Measurements from ENCODE around the gene NELL2.

Gene NELL2

GRCh38 chr12:44709166-44709565, 166.9 kb downstream of the NELL2 start:
- no peak for ATAC-seq (ENCODE audit: low read depth)
- H3K9me3 ChIP-seq (ENCODE audit: severe bottlenecking): no peaks in the 10 kb centered on the region
- no peak overlapping the region for H3K27ac ChIP-seq (ENCODE audit: poor library complexity, severe bottlenecking)
- TF ChIP-seq CTCF (IDR thresholded peaks at IDR 0.05; ENCODE audit: poor library complexity, severe bottlenecking): no peak
- peaks cover 12% of the 10 kb centered on the region for H3K27me3 ChIP-seq (ENCODE audit: insufficient read depth, poor library complexity, severe bottlenecking)
- no peaks in the 10 kb centered on the region for H3K36me3 ChIP-seq (ENCODE audit: low read depth)
- H3K4me1 ChIP-seq (ENCODE audit: insufficient read depth, poor library complexity, severe bottlenecking): no peaks in the 10 kb centered on the region
- no peak for DNase-seq (ENCODE audit: low spot score)
- H3K4me3 ChIP-seq (ENCODE audit: severe bottlenecking): no peak overlapping the region

GRCh38 chr12:44708218-44708617, 167.9 kb downstream of the NELL2 start:
- no peak for TF ChIP-seq CTCF (IDR thresholded peaks at IDR 0.05; ENCODE audit: poor library complexity, severe bottlenecking)
- no peaks in the 10 kb centered on the region for H3K36me3 ChIP-seq (ENCODE audit: low read depth)
- H3K27me3 ChIP-seq (ENCODE audit: insufficient read depth, poor library complexity, severe bottlenecking): peaks cover 15% of the 10 kb centered on the region
- no peak overlapping the region for H3K4me3 ChIP-seq (ENCODE audit: severe bottlenecking)
- no peaks in the 10 kb centered on the region for H3K4me1 ChIP-seq (ENCODE audit: insufficient read depth, poor library complexity, severe bottlenecking)
- DNase-seq (ENCODE audit: low spot score): no peak
- ATAC-seq (ENCODE audit: low read depth): no peak
- no peak overlapping the region for H3K27ac ChIP-seq (ENCODE audit: poor library complexity, severe bottlenecking)
- no peaks in the 10 kb centered on the region for H3K9me3 ChIP-seq (ENCODE audit: severe bottlenecking)

- Histone ChIP-seq H3K36me3 (ENCODE audit: low read depth) (no peaks in the 10 kb centered on the region), H3K27me3 (ENCODE audit: insufficient read depth, poor library complexity, severe bottlenecking) (peaks cover 16% of the 10 kb centered on the region), H3K9me3 (ENCODE audit: severe bottlenecking) (no peaks in the 10 kb centered on the region), H3K4me3 (ENCODE audit: severe bottlenecking) (no peak overlapping the region), H3K4me1 (ENCODE audit: insufficient read depth, poor library complexity, severe bottlenecking) (no peaks in the 10 kb centered on the region), H3K27ac (ENCODE audit: poor library complexity, severe bottlenecking) (no peak overlapping the region)
- DNase-seq (ENCODE audit: low spot score): no peak
- TF ChIP-seq CTCF (IDR thresholded peaks at IDR 0.05; ENCODE audit: poor library complexity, severe bottlenecking): no peak
- ATAC-seq (ENCODE audit: low read depth): no peak
Observed at GRCh38 chr12:44703182-44703910, 172.8 kb downstream of the NELL2 start.

- H3K4me1 ChIP-seq (ENCODE audit: insufficient read depth, poor library complexity, severe bottlenecking): no peaks in the 10 kb centered on the region
- no peak for DNase-seq (ENCODE audit: low spot score)
- H3K9me3 ChIP-seq (ENCODE audit: severe bottlenecking): no peaks in the 10 kb centered on the region
- no peak for TF ChIP-seq CTCF (IDR thresholded peaks at IDR 0.05; ENCODE audit: poor library complexity, severe bottlenecking)
- ATAC-seq (ENCODE audit: low read depth): no peak
- H3K27ac ChIP-seq (ENCODE audit: poor library complexity, severe bottlenecking): no peak overlapping the region
- no peaks in the 10 kb centered on the region for H3K36me3 ChIP-seq (ENCODE audit: low read depth)
- no peak overlapping the region for H3K4me3 ChIP-seq (ENCODE audit: severe bottlenecking)
- no peaks in the 10 kb centered on the region for H3K27me3 ChIP-seq (ENCODE audit: insufficient read depth, poor library complexity, severe bottlenecking)
Observed at GRCh38 chr12:44697511-44697910, 178.6 kb downstream of the NELL2 start.

GRCh38 chr12:44696542-44696941, 179.6 kb downstream of the NELL2 start:
- TF ChIP-seq CTCF (IDR thresholded peaks at IDR 0.05; ENCODE audit: poor library complexity, severe bottlenecking): no peak
- H3K36me3 ChIP-seq (ENCODE audit: low read depth): no peaks in the 10 kb centered on the region
- no peaks in the 10 kb centered on the region for H3K27me3 ChIP-seq (ENCODE audit: insufficient read depth, poor library complexity, severe bottlenecking)
- DNase-seq (ENCODE audit: low spot score) (no peak), ATAC-seq (ENCODE audit: low read depth) (no peak)
- H3K4me3 ChIP-seq (ENCODE audit: severe bottlenecking): no peak overlapping the region
- H3K9me3 ChIP-seq (ENCODE audit: severe bottlenecking): no peaks in the 10 kb centered on the region
- no peaks in the 10 kb centered on the region for H3K4me1 ChIP-seq (ENCODE audit: insufficient read depth, poor library complexity, severe bottlenecking)
- no peak overlapping the region for H3K27ac ChIP-seq (ENCODE audit: poor library complexity, severe bottlenecking)
